Astrocyte of the cerebellum (primary cell): ENCODE data around the gene TLE3.

Experiments used
- DNase-seq: peaks from one replicate; pipeline ENCODE4 v3.0.0-alpha.2; 2011; ENCODE audit warnings: low read depth
- H3K4me3 ChIP-seq: 2 replicates; pipeline ENCODE4 v1.5.1; 2011; ENCODE audit warnings: mild to moderate bottlenecking, low read depth, low read length, moderate library complexity
- in situ Hi-C: cut with HindIII; loops from 2 replicates; pipeline ENCODE4 v1.10.0; 2017; ENCODE audit warnings: low sequenced_read_pairs
- TF ChIP-seq, protein P1 (sequence below): IDR thresholded peaks from 2 replicates; pipeline ENCODE4 v1.5.1; 2012; ENCODE audit warnings: low read length, low read depth, moderate library complexity, mild to moderate bottlenecking; ENCODE audit errors: missing control alignments

TLE3 gene

DNA sequence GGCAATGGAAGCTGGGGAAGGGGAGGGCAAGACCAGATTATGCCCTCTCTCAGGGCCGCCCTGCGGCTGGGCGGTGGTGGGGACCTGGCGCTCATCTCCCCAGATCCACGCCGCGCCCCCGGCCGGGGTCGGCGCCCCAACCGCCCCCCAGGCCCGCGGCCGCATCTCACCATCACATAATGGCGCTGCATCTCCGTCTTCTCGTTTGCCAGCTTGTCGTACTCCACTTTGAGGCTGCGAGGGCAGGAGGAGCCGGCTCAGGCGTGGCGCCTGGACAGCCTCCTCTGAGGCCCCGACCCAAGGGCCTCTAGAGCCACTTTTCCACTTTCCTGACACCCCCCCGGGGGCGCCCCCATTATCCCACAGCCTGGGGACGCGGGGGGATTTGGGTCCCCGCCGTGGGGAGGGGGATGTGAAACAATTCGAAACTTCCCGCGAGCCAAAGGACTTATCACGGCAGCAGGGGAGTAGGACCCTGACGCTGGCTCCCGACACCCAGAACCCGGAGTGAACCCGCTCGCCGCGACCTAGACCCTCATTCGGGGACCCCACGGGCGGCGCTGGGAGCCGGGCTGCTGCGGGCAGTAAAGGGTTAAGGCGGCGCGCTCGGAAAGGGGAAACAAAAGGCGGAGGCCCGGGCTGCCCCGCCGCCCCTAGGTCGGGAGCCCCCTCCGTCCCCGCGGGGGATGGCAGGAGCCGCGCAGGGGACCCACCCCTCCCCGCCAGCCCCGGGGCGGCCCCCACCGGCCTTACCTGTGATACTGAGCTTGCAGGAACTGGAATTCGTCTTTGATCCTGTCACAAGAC is 2.1 kb downstream of the TLE3 start:
- H3K4me3 ChIP-seq, result peak overlapping the region; percentile 83
- TF ChIP-seq, protein P1, sequence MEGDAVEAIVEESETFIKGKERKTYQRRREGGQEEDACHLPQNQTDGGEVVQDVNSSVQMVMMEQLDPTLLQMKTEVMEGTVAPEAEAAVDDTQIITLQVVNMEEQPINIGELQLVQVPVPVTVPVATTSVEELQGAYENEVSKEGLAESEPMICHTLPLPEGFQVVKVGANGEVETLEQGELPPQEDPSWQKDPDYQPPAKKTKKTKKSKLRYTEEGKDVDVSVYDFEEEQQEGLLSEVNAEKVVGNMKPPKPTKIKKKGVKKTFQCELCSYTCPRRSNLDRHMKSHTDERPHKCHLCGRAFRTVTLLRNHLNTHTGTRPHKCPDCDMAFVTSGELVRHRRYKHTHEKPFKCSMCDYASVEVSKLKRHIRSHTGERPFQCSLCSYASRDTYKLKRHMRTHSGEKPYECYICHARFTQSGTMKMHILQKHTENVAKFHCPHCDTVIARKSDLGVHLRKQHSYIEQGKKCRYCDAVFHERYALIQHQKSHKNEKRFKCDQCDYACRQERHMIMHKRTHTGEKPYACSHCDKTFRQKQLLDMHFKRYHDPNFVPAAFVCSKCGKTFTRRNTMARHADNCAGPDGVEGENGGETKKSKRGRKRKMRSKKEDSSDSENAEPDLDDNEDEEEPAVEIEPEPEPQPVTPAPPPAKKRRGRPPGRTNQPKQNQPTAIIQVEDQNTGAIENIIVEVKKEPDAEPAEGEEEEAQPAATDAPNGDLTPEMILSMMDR, result no peak
- in situ Hi-C loops, result no loop called here
- DNase-seq, result no peak

DNA sequence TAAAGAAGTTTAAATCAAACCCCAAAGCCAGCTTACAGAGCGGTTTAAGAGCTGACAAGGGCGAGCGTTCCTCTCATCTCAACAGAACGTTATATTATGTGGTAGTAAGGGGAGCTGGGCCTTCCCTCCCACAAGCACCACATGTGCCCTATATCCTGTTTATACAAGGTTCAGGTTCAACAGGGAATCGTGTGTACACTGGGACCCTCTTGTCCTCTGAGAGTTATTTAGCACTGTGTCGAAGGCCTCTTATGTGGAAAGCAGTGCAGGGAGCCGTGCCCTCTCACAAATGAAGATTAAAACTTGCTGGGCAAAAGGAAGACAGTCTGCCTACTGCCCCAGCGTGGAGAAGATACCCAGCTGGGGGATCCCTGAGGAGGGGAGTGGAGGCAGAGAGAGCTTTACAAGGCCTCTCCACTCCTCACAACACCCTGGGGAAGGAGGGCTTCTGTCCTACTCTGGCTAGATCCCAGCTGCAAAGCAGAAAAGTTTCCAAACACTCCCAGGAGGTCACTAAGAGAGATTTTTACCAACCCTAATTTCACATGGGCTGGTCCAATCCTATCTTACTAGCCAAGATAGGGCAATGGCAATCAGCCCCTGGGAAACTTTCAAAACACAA is 2.9 kb downstream of the TLE3 start:
- H3K4me3 ChIP-seq, result peak overlapping the region; percentile 83
- in situ Hi-C loops, result no loop called here
- TF ChIP-seq, protein P1, result no peak
- DNase-seq, result no peak

DNA sequence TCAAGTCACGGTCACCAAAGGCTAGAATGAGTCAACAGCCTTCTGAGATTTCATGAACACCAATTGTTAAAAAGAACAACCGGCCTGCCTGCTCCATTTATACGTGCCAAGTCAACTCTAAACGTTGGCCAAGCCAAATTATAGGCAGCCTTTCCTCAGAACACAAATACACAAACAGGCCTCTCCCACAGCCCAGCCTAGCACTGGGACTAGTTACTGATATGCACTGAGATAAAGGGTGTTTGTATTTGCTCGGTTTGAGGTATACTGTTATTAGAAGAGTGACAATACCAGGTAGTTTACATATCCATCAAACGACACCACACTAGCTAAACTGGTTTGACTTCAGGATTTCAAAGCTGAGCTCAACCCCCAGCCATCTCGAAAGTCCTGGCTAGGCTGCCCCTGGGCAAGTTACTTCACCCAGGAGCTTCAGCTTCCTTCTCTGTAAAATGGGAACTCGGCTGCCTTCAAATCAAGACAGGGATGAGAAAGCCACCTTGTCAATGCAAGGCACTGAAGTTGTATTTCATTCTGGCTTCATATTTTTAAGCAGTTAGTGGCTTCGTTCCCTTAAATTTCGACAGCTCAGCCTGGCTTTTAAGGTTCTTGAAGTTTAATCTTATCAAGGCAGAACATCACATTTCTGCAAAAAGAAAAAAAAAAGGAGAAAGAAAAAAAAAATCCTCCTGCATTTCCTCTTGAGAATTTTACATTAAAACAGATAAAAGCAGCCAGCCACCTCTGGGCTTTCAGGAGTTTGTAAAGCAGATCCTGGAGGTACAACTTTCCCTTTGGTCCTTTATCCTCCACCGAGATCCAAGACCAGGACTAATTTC is 4.0 kb downstream of the TLE3 start:
- in situ Hi-C loops, result no loop called here
- TF ChIP-seq, protein P1, result no peak
- no peak overlapping the region for H3K4me3 ChIP-seq
- DNase-seq, result peak; percentile 40

DNA sequence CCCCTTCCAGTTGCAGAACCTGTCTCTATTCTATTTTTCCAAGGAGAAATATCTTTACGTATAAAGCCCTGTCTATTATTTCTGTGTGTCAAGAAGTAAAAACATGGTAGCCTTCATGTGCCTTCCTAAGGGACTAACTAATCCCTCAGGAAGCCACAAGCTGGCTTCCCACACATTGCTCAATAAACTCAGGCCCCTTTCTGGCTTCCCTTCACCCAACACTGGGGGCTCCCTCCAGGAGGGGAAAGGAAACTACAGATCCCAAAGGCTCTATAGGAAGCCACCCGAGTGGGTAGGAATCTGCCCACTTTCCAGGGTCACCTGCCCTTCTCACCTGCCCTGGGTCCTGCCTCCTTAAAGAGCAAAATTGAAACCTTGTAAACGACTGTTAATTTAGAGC is 4.6 kb downstream of the TLE3 start:
- in situ Hi-C loops, result no loop called here
- no peak for DNase-seq
- H3K4me3 ChIP-seq, result peak overlapping the region; percentile 6
- TF ChIP-seq, protein P1, result no peak

DNA sequence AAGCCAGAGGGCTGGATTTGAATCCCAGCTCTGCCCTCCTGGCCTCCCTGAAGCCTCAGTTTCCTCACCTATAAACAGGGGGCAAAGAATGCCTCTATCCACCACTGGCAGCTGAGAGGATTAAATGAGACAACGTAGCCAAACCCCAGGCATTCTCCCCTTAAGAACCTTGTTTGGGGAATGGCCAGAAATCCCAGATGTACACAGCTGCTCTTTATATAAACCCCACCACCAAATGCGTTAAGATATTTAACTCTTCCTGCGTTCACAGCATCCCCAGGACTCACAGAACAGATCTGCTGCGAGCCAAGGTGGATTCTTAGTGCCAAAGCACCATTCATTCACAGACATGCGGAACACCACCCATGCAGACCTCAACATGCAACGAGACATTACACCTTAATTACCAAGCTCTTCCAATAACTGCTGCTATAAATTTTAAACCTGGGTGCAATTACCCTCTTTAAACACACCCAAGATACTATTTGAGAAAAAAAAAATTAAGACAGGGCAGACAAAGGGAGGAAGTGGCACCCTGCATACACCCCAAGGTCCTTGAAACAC is 5.2 kb downstream of the TLE3 start:
- in situ Hi-C loops, result no loop called here
- TF ChIP-seq, protein P1, result no peak
- peak; percentile 48 for DNase-seq
- H3K4me3 ChIP-seq, result no peak overlapping the region
